Embryonic facial prominence (tissue), 1 donor: Measurements from ENCODE around the gene ARHGEF19.
"Not testable (repeated sequence)": the region's sequence is repeated elsewhere in the genome, so short reads cannot be mapped to it uniquely, and the experiment has no call there.

Source experiments
- DNase-seq: peaks from one replicate; pipeline ENCODE4 v3.0.0-alpha.2; 2016; ENCODE audit errors: extremely low spot score

ARHGEF19 gene

DNA sequence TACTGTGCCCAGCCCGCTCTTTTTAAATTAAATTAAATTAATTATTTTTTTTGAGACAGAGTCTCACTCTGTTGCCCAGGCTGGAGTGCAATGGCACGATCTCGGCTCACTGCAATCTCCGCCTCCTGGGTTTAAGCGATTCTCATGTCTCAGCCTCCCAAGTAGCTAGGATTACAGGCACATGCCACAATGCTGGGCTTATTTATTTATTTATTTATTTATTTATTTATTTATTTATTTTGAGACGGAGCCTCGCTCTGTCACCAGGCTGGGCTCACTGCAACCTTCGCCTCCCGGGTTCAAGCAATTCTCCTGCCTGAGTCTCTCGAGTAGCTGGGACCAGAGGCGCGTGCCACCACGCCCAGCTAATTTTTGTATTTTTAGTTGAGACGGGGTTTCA lies 10.3 kb upstream of the ARHGEF19 start:
- not testable (repeated sequence) for DNase-seq

GRCh38 chr1:16221499-16221898 lies 9.0 kb upstream of the ARHGEF19 start:
- DNase-seq: no peak

DNA sequence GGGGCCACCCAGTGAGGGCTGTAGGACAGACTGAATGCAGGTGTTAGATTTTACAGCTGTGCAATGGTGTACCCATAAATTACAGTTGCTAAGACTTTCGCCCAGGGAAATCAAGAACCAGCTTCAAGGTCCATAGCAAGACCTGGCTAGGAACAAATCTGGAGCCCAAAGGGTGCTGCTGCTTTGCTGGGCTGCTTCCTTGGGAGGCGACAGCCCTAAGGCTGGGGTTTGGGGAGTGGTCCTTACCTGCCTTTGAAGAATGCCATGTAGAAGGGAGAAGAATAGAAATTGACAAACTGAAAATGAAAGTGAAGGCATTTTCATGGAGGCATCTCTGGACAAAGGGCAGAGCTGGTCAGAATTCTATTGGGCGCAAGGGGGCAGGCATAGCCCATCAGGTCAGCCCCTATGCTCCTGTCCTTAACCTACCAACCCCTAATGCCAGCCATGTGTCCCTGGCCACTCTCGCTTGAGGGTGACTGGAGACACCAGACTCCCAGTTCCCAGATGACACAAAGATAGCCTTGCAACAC lies 7.6 kb upstream of the ARHGEF19 start:
- no peak for DNase-seq

GRCh38 chr1:16218674-16219071 lies 6.2 kb upstream of the ARHGEF19 start:
- DNase-seq: no peak

- DNase-seq: no peak
Measured at GRCh38 chr1:16218014-16218673, 5.7 kb upstream of the ARHGEF19 start.

GRCh38 chr1:16217061-16217785 lies 4.8 kb upstream of the ARHGEF19 start:
- DNase-seq: peak; percentile 92

- peak; percentile 80 for DNase-seq
Measured at GRCh38 chr1:16215882-16216753, 3.7 kb upstream of the ARHGEF19 start.

DNA sequence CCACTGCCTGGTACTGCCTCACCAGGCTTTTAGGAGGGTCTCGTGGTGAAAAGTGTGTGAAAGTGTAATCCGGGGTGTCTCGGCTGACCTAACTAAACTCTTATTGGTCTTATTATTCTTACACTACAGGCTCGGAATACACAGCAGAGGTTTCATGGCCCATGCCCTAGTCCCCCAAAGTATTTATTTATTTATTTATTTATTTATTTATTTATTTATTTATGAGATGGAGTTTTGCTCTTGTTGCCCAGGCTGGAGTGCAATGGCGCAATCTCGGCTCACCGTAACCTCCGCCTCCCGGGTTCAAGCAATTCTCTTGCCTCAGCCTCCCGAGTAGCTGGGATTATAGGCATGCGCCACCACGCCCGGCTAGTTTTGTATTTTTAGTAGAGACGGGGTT lies 2.8 kb upstream of the ARHGEF19 start:
- not testable (repeated sequence) for DNase-seq

DNA sequence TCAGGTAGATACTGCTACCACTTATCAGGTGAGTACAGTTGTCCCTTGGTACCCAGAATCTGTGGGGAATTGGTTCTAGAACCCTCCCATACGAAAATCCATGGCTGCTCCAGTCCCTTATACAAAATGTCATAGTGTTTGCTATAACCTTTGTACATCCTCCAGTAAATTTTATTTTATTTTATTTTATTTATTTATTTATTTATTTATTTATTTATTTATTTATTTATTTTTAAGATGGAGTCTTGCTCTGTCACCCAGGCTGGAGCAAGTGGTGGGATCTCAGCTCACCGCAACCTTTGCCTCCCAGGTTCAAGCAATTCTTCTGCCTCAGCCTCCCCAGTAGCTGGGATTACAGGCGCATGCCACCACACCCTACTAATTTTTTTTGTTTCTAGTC lies 1.1 kb upstream of the ARHGEF19 start:
- DNase-seq: not testable (repeated sequence)

- DNase-seq: no peak
Measured at GRCh38 chr1:16213013-16213412, 561 bp upstream of the ARHGEF19 start.

DNA sequence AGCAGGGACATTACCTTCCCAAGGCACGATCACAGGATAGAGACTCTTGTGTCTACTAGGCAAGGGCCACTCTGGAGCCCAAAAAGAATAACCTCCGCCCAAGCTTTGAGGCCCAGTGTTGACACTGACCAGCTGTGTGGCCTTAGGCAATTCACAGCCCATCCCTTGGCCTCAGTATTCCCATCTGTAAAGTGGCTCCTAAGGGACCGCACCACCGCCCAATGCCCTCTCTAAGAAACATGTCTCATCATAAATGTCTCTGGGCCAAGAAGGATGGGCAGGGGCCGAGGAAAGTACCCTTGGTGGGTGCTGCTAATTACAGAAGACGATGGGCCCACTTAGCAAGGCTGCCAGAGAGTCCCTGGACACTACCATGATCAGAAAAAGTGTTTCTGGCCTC lies 628 bp downstream of the ARHGEF19 start:
- no peak for DNase-seq

DNA sequence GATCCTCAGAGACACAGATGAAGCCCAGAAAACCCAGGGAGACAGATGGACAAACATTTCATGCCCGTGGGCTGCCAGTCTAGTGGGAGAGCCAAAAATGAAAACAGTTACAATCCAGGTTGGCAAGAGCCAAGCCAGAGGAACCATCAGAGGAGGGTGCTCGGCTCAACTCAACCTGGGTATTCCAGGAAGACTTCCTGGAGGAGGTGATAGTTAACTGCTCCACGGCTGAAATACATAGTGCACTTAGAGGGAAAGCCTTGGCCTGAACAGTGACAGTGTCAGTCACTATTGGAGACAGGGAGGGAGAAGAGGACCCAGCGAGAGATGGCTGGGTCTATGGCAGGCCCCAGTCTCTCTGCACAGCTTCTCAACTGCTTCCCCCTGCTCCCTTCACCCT lies 1.9 kb downstream of the ARHGEF19 start:
- DNase-seq: no peak

GRCh38 chr1:16209847-16210407 lies 2.5 kb downstream of the ARHGEF19 start:
- DNase-seq: no peak

GRCh38 chr1:16209132-16209846 lies 3.2 kb downstream of the ARHGEF19 start:
- DNase-seq: no peak

DNA sequence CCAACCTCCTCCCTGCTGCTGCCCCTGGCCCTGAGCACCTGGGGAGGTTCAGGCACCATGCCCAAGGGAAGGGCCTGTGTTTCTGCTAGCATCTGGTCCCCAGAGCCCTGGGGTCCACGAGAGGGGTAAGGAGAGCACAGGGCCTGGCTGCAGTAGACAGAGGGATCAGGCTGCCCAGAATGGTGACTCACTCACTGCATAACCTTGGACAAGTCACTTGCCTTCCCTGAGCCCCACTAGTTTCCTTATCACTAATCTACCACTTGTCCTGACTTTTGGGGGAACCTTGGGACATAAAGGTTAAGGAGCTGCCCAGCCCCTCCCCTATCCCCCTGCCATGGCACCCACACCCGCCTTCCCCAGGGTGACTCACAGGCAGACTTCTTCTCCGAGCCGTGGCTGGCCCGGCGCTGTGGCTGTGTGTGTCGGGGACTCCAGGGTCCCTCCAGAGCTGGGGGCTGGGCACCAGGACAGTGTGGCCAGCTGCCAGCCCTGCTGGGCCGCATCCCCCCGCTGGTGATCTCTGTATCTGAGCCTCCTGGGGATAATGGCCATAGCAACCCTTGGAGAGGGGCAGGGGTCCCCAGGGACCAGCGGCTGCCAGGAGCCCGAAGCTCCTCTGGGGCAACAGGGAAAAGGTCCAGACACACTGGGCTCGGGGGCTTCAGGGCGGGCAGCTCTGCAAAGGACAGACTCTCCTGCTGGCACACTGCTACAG lies 4.0 kb downstream of the ARHGEF19 start:
- DNase-seq: no peak

DNA sequence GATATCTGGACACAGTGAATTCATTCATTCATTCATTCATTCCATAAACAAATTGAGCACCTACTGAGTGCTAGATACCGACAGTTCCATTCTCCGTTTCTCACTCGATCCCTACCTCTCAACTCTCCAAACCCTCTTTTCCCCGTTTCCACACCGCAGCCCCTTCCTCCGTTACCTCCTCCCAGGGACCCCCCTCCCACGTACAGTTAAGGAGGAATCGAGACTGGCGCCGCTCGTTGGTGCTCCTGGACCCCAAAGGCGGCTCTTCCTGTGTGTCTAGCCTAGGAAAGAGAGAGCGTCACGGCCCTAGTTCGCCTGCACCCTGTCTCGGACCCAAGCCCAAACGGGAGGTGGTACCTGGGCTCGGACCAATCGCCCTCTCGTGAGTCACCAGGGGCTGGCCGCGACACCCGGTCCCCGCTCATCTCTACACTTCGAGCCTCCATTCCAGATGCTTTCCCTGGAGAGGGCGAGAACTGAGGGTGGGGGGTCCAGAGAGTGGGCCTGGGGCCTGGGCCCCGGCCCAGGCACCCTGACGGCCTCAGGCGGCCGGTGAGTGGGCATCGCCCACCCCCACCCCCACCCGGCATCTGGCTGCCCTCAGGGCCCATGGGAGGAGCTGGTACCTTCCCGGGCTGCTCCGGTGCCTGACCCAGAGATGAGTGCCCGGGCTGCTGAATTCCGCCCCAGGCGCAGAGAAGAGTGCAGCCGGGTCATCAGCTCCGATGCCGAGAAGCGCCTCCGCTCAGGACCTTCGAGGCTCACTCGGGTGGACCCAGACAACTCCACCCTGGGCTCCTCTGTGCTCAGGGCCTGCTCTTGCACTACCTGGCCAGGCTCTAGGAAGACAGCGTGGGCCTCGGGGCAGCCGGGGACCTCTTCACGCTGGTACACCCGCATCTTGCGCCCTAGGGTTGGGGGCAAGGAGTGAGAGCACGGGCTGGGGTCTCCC lies 4.9 kb downstream of the ARHGEF19 start:
- DNase-seq: no peak

- peak; percentile 96 for DNase-seq
Measured at GRCh38 chr1:16206547-16207317, 5.7 kb downstream of the ARHGEF19 start.

GRCh38 chr1:16205891-16206546 lies 6.4 kb downstream of the ARHGEF19 start:
- DNase-seq: no peak
